T-helper 17 cell (primary cell): Measurements from ENCODE around the gene ARF5. TPM values are rescaled to one million over a fixed set of nuclear protein-coding genes. Genes with fewer than 3 reads are reported as not detected.

Source experiments
- ATAC-seq: fragments of 150-1000 bp; cut with Tn5 transposase; 2 replicates; pipeline ENCODE4 v1.10.0; 2021; ENCODE audit warnings: mild to moderate bottlenecking, moderate library complexity
- DNase-seq, 3 donors: peaks; one replicate each; pipeline versions ENCODE4 v3.0.0 to v3.0.0-alpha.2; 2020 to 2021
- H3K9me3 ChIP-seq: one replicate; pipeline ENCODE4 v1.7.0; 2013; ENCODE audit warnings: low read length, mild to moderate bottlenecking; ENCODE audit not compliant: control insufficient read depth, poor library complexity, severe bottlenecking
- H3K27ac Mint-ChIP-seq: one replicate; pipeline ENCODE4 v1.8.0; 2022; ENCODE audit warnings: mild to moderate bottlenecking, moderate library complexity, mixed read lengths
- H3K27me3 Mint-ChIP-seq: one replicate; pipeline ENCODE4 v1.8.0; 2022; ENCODE audit warnings: mixed read lengths
- H3K36me3 Mint-ChIP-seq: one replicate; pipeline ENCODE4 v1.8.0; 2022; ENCODE audit warnings: low read depth, mixed read lengths
- H3K4me1 Mint-ChIP-seq: one replicate; pipeline ENCODE4 v1.8.0; 2022; ENCODE audit warnings: mild to moderate bottlenecking, mixed read lengths
- H3K4me3 Mint-ChIP-seq: one replicate; pipeline ENCODE4 v1.8.0; 2022; ENCODE audit warnings: mild to moderate bottlenecking, moderate library complexity, mixed read lengths
- total RNA-seq, 4 donors: library from RNA in 2 of 4; stranded (reverse) in 2 of 4; gene quantifications; one replicate each; pipeline ENCODE4 v1.2.3 and lab custom pipeline; 2022 to 2026

The ARF5 gene
- total RNA-seq, 2 donors from 2014 or later = 95.5 to 105 TPM

DNA sequence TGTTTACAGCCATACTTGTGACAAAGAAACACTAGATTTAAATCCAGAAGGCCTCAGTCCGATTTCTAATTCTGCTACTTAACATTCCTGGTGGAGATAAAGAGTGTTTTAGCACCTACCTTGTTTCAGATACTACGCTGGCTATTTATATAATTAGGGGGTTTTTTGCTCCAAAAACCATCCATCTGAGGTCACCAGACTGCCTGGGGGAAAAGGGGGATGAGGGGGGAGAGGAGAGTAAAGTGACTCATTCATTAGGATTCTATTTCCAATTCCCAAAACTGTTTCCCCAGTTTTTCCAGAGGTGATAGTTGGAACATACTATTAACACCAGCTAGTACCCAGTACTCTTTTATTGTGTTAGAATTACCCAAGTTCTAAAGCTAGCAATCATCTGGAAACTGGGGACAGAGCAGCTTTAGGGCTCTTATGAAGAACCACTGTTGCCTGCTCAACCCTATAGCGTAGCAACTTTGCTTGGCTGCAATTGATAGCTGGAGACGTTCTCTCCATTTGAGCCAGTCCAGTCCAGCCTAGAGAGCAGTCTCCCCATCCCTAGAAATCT, 9.4 kb upstream of the ARF5 start:
- peaks cover 8% of the 10 kb centered on the region for H3K36me3 Mint-ChIP-seq

DNA sequence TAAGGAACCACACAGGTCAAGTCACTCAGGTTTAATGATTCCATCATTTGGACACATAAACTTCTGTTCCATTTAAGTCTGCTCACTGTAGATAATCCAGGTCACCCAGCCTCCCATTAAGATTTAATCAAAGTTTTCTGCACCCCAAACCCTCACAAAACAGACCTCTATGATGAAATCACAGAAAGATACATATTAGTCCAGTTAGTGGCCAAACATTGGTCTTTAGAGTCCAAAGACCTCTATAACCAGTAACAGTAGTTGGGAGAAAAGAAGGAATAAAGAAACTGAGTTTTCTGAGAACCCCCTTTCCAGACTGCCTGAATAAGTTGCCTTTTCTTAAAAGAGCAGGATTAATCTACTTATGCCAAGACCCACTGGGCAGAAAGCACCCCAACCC, 7.6 kb upstream of the ARF5 start:
- Mint-ChIP-seq H3K4me3 (no peak overlapping the region), H3K4me1 (peaks cover 44% of the 10 kb centered on the region), H3K27ac (no peak overlapping the region), H3K36me3 (peaks cover 5% of the 10 kb centered on the region), H3K27me3 (no peaks in the 10 kb centered on the region)
- DNase-seq (no peak), ATAC-seq (no peak)
- H3K9me3 ChIP-seq = no peaks in the 10 kb centered on the region

More for the DNA sequence above, 9.4 kb upstream of the ARF5 start:
- Mint-ChIP-seq H3K27me3 (no peaks in the 10 kb centered on the region), H3K4me3 (no peak overlapping the region), H3K4me1 (peaks cover 39% of the 10 kb centered on the region), H3K27ac (no peak overlapping the region)
- ATAC-seq (no peak), DNase-seq (no peak)
- no peaks in the 10 kb centered on the region for H3K9me3 ChIP-seq

DNA sequence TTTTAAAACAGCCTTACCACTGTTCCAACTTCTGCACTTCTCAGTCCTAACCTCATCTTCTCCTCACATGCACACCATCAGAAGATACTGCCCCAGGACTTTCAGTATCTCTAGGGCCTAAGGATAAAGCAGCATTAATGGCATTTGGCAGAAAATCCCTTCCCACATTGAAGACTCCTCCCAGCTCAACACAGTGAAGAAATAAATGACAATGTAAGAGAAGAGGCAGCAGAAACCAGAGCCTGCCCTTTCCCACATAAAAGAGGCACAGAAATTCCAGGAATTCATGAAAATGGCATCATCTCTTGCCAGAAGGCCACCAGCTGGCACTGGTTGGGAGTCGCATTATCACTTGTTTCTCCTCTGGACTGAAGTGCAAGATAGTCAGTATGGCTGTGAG, 6.5 kb upstream of the ARF5 start:
- H3K36me3 Mint-ChIP-seq = peaks cover 5% of the 10 kb centered on the region
- H3K4me3 Mint-ChIP-seq = no peak overlapping the region
- H3K9me3 ChIP-seq = no peaks in the 10 kb centered on the region
- no peaks in the 10 kb centered on the region for H3K27me3 Mint-ChIP-seq
- ATAC-seq (no peak), DNase-seq (no peak)
- H3K27ac Mint-ChIP-seq = no peak overlapping the region
- peaks cover 46% of the 10 kb centered on the region for H3K4me1 Mint-ChIP-seq

DNA sequence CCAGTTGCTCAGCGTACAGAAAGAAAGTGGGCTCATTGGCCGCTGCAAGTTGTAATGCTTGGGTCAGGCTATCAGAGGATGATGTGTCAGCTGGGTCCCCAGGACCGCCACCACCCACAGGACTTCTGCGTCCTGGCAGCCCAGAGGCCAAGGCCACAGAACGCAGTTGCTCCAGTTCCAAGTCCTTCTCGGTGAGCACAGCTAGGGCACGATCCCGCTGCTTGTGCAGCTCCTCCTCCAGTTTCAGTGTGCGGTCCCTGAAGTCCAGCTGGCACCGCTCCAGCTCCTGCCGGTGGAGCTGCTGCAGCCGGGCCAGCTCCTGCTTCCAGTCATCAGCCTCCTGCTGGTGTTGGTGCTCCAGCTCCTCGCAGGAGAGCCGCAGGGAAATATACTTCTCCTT, 5.8 kb upstream of the ARF5 start:
- H3K4me1 Mint-ChIP-seq = peaks cover 46% of the 10 kb centered on the region
- H3K36me3 Mint-ChIP-seq = peaks cover 5% of the 10 kb centered on the region
- H3K27ac Mint-ChIP-seq = peak overlapping the region; percentile 60
- no peak overlapping the region for H3K4me3 Mint-ChIP-seq
- no peaks in the 10 kb centered on the region for H3K27me3 Mint-ChIP-seq
- no peaks in the 10 kb centered on the region for H3K9me3 ChIP-seq
- ATAC-seq = no peak
- no peak for DNase-seq

DNA sequence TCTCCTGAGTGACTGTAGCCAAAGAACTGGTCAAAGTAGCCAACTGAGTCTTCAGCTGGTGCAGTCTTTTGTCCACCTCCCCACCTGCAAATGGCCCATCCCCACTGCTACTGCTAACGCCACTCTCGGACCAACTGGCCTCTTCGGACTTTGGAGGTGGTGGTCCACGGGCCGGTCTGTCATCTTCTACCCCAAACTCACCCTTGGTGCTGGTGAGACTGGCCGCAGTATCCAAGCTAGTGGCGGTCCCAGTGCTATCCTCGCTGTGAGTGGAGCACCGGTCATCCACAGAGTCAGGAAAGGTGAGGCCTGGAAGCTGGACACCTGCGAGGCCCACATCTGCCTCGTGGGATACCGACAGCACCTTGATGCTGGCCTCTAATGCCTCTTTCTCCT, 3.6 kb upstream of the ARF5 start:
- peaks cover 7% of the 10 kb centered on the region for H3K36me3 Mint-ChIP-seq
- peak overlapping the region; percentile 94 for H3K27ac Mint-ChIP-seq
- no peaks in the 10 kb centered on the region for H3K27me3 Mint-ChIP-seq
- ATAC-seq = no peak
- peaks cover 49% of the 10 kb centered on the region for H3K4me1 Mint-ChIP-seq
- H3K9me3 ChIP-seq = no peaks in the 10 kb centered on the region
- H3K4me3 Mint-ChIP-seq = peak overlapping the region; percentile 91
- DNase-seq = no peak

DNA sequence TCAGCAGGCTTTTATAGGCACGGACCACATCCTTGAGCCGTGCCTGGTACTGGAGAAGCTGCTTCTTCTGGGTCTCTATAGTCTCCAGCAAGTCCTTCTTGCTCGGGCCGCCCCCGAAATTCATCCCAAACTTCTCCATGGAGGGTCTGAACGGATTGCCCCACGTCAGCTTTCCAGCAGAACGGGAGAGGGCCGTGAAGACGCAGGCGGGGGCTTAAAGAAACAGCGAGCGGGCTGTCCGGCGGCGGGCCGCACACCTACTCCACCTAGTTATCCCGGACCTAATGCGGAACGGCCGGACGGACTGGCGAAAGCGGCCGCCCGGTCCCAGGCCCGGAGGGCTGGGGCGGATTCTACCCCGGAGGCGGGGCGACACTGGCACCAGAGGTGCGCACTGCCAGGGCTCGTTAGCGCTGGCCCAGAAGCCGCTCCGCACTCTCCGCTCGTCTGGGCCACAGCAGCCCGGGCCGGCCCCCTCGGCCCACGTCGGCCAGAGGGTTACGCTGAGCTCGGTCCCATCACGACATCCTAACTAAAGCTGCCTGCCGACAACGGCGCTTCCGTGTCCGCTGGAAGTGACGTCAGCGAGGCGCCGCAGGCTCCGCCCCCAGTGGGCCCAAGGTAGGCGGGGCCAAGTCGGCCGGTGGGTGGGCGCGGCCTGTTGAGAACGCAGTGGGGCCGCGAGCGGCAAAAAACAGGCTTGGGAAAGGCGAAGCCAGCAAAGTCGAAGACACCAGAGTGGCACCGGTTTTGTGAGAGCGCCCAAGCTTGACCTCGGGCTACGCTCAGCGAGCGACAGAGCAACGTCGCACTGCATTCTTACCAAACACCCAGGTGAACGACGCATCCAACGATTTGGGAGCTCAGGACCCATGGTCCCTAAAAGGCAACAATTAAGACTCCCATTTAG, 2.9 kb upstream of the ARF5 start, which contains the start of gene GCC1:
Gene GCC1, minus strand, starts transcription at position 553 of the 910 bp plus-strand sequence. Its CDS starts 414 bp downstream, at position 139.
- H3K36me3 Mint-ChIP-seq = peaks cover 7% of the 10 kb centered on the region
- H3K27me3 Mint-ChIP-seq = no peaks in the 10 kb centered on the region

DNA sequence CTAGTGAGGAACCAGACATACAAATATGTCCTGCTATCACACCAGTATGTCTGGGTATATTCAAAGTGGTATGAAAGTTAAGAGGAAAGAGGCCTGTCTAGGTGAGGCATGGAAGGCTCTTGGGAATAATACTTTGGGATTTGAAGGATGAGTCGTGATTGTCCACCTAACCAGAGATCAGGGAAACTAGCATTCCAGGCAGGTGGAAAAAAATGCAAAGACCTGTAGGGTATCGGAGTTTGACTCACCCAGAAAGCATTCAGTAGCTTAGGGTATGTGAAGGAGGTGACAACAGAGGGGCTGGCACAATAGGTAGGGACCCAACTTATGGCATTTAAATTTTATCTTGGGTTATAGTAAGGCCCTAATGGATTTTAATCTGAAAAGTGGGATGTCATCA, 1.9 kb upstream of the ARF5 start:
- peaks cover 7% of the 10 kb centered on the region for H3K36me3 Mint-ChIP-seq
- H3K9me3 ChIP-seq = no peaks in the 10 kb centered on the region
- H3K4me3 Mint-ChIP-seq = peak overlapping the region; percentile 91
- ATAC-seq (no peak), DNase-seq (no peak)
- peaks cover 44% of the 10 kb centered on the region for H3K4me1 Mint-ChIP-seq
- no peaks in the 10 kb centered on the region for H3K27me3 Mint-ChIP-seq
- H3K27ac Mint-ChIP-seq = peak overlapping the region; percentile 94

More for the DNA sequence above, 2.9 kb upstream of the ARF5 start, which contains the start of gene GCC1:
- DNase-seq = peak; percentile 90 to 96 (median 91)
- Mint-ChIP-seq H3K4me3 (peak within 1 kb of the TSS; percentile 91), H3K27ac (peak within 1 kb of the TSS; percentile 94), H3K4me1 (peaks cover 50% of the 10 kb centered on the region)
- peak; percentile 82 for ATAC-seq
- H3K9me3 ChIP-seq = no peaks in the 10 kb centered on the region

DNA sequence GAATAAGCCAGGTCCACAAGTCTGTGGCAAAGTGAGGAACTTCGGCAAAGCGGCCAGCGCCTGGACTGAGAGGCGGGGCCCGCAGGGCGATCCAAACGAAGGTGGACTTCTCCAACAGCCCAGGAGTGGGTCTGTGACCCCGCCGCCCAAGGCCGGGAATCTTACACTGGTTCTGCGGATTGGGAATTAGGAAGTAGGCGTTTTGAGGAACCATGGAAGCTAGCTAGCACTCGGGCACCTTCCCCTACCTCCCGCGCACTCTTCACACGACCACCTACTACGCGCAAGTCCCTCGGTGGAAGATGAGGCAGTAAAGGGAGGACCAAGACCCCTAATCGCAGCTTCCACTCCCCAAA, 570 bp upstream of the ARF5 start:
- H3K4me3 Mint-ChIP-seq = peak overlapping the region; percentile 69
- H3K27ac Mint-ChIP-seq = peak overlapping the region; percentile 57
- peaks cover 38% of the 10 kb centered on the region for H3K4me1 Mint-ChIP-seq
- no peak for DNase-seq
- no peak for ATAC-seq
- peaks cover 7% of the 10 kb centered on the region for H3K36me3 Mint-ChIP-seq
- H3K9me3 ChIP-seq = no peaks in the 10 kb centered on the region
- H3K27me3 Mint-ChIP-seq = no peaks in the 10 kb centered on the region

DNA sequence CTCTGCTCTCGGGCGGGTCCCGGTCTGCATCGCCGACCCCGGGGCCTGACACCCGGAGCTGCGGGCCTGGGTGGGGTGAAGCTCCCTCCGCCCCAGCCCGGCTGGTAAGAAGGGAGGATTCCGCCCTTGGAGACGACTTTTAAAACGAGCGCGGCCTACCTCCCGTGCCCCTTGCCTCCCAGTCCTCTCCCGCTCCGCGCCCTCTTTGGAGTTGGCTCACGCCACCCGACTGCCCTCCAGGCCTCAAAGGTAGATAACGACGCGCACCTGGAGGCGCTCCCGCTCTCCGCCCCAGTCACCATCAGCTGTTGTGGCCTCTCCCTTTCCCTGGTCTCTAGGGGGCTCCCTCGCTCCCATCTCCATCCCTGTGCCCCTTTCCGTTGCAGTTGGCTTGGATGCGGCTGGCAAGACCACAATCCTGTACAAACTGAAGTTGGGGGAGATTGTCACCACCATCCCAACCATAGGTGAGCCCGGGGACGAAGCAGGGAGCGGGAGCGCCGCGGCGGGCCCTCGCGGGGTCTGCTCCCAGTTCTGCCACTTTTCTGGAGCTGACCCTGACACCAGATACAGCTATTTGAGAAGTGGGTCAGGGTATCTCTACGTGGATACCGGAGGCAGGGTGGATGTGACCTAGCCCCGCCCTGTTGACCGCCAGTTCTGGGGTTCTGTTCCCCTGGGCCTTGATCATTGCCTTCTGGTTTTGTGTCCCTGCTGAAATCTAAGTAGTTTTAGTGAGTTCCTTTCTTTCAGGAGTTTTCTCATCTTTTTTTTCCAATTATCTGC, 679 bp downstream of the ARF5 start:
- Mint-ChIP-seq H3K27me3 (no peaks in the 10 kb centered on the region), H3K36me3 (peaks cover 2% of the 10 kb centered on the region), H3K4me3 (peak overlapping the region; percentile 99), H3K27ac (peak overlapping the region; percentile 96), H3K4me1 (peaks cover 27% of the 10 kb centered on the region)
- H3K9me3 ChIP-seq = no peaks in the 10 kb centered on the region
- ATAC-seq (peak; percentile 23), DNase-seq (peak in 1 of 3 donors; percentile 15)

DNA sequence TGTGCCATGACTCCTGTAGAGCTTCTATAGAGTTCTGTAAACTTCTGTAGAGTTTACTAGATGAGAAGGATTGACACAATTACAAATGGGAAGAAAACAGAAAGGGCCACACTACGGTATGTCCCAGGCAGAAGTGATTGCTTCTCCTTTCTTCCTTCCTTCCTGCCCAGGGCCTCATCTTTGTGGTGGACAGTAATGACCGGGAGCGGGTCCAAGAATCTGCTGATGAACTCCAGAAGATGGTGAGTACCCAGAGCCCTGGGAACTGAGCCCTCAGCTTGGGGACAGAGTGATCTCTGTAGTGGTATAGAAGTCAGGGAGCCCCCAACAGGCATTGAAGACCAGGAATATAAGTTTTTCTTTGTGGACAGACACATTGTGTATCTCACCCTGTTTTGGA, 1.7 kb downstream of the ARF5 start:
- Mint-ChIP-seq H3K27ac (peak overlapping the region; percentile 96), H3K4me1 (peaks cover 17% of the 10 kb centered on the region), H3K27me3 (no peaks in the 10 kb centered on the region), H3K36me3 (peaks cover 5% of the 10 kb centered on the region), H3K4me3 (peak overlapping the region; percentile 99)
- no peaks in the 10 kb centered on the region for H3K9me3 ChIP-seq
- no peak for DNase-seq
- no peak for ATAC-seq

DNA sequence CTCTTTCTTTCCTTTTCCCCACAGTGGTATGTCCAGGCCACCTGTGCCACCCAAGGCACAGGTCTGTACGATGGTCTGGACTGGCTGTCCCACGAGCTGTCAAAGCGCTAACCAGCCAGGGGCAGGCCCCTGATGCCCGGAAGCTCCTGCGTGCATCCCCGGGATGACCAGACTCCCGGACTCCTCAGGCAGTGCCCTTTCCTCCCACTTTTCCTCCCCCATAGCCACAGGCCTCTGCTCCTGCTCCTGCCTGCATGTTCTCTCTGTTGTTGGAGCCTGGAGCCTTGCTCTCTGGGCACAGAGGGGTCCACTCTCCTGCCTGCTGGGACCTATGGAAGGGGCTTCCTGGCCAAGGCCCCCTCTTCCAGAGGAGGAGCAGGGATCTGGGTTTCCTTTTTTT, 3.0 kb downstream of the ARF5 start:
- ATAC-seq (no peak), DNase-seq (no peak)
- Mint-ChIP-seq H3K36me3 (peaks cover 5% of the 10 kb centered on the region), H3K27ac (no peak overlapping the region), H3K4me3 (peak overlapping the region; percentile 31), H3K27me3 (no peaks in the 10 kb centered on the region), H3K4me1 (peaks cover 15% of the 10 kb centered on the region)
- no peaks in the 10 kb centered on the region for H3K9me3 ChIP-seq

DNA sequence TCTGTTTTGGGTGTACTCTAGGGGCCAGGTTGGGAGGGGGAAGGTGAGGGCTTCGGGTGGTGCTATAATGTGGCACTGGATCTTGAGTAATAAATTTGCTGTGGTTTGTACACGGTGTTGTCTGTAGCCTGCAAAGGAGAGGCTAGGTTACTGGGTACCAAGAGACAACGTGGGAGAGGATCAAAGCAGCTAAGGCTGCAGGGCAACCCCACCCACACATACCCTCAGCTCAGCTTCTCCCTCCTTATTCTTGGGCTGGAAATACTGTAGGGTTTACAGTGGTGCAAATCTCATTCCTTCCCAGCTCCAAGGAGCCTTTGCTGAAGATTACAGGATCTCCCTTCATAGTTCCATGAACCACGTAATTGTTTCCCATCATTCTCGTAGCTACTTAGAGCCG, 3.4 kb downstream of the ARF5 start:
- Mint-ChIP-seq H3K4me1 (peaks cover 13% of the 10 kb centered on the region), H3K27me3 (no peaks in the 10 kb centered on the region), H3K4me3 (peak overlapping the region; percentile 31), H3K27ac (no peak overlapping the region), H3K36me3 (peaks cover 5% of the 10 kb centered on the region)
- ATAC-seq (no peak), DNase-seq (no peak)
- H3K9me3 ChIP-seq = no peaks in the 10 kb centered on the region

DNA sequence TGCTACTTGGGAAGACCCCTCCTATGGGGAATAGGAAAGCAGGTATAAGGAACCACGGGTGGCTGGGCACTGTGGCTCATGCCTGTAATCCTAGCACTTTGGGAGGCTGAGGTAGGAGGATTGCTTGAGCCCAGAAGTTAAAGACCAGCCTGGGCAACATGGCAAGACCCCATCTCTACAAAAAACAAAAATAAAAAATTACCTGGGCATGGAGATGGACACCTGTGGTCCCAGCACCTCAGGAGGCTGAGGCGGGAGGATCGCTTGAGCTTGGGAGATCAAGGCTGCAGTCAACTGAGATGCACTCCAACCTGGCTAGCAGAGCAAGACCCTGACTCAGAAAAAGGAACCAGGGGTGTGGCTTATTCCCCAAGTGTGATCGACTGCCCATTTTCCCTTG, 4.3 kb downstream of the ARF5 start:
- H3K4me1 Mint-ChIP-seq = peaks cover 13% of the 10 kb centered on the region
- peak overlapping the region; percentile 8 for H3K27ac Mint-ChIP-seq
- DNase-seq (no peak), ATAC-seq (no peak)
- H3K4me3 Mint-ChIP-seq = no peak overlapping the region
- no peaks in the 10 kb centered on the region for H3K9me3 ChIP-seq
- H3K27me3 Mint-ChIP-seq = no peaks in the 10 kb centered on the region
- H3K36me3 Mint-ChIP-seq = peaks cover 5% of the 10 kb centered on the region
